Measurements from ENCODE around the gene KRT26. TPM values are rescaled to one million over a fixed set of nuclear protein-coding genes. Genes with fewer than 3 reads are reported as not detected.

The KRT26 gene
- total and polyA plus RNA-seq, 2 of the 8 experiments (the other 6 are each of a cell fraction or from before 2014, with no cell fraction given), result not detected

DNA sequence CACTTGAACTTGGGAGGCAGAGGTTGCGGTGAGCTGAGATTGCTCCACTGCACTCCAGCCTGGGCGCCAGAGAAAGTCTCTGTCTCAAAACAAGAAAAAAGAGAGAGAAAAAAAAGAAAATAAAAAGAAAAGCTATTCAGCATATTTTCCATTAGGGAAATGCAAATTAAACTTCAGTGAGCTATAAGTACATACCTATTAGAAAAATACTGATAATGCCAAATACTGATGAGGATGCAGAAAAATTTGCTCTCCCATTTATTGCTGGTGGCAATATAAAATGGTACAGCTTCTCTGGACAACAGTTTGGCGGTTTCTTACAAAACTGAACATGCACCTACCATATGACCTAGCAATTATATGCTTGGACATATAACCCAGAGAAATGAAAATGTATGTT lies 40.6 kb upstream of the KRT26 start:
- H3K79me1 ChIP-seq (ENCODE audit: low read depth, low read length), result no peaks in the 10 kb centered on the region
- H3K9me3 ChIP-seq (ENCODE audit: insufficient read depth in 2 of 2, low read depth in 1 of 2, low read length in 1 of 2), result no peaks in the 10 kb centered on the region
- no peak overlapping the region for H3K9ac ChIP-seq (replicated peaks in 1 of 4; ENCODE audit: extremely low read depth in 1 of 4, low read depth in 3 of 4, low read length in 3 of 4)
- no peak overlapping the region for H3K23ac ChIP-seq (ENCODE audit: insufficient read length)
- no peak overlapping the region for H4K5ac ChIP-seq (ENCODE audit: insufficient read length, low read depth, low read length)
- DNase-seq (ENCODE audit: low read depth in 1 of 2, low spot score in 2 of 2) (no peak), FAIRE-seq (no peak)
- H4K20me1 ChIP-seq (replicated peaks in 1 of 2; ENCODE audit: control insufficient read depth in 1 of 2, insufficient read depth in 2 of 2, low read length in 2 of 2), result no peaks in the 10 kb centered on the region
- no peak overlapping the region for H2AFZ ChIP-seq (ENCODE audit: low read length)
- no peak overlapping the region for H2AK5ac ChIP-seq (ENCODE audit: low read depth, low read length)
- no peaks in the 10 kb centered on the region for H3K23me2 ChIP-seq (ENCODE audit: low read depth, low read length)
- H2BK20ac ChIP-seq (ENCODE audit: low read length), result no peak overlapping the region
- H3K27me3 ChIP-seq (replicated peaks in 1 of 4; ENCODE audit: control insufficient read depth in 3 of 4, extremely low read depth in 1 of 4, insufficient read depth in 3 of 4, low read length in 3 of 4), result no peaks in the 10 kb centered on the region; a peak in 2 of 7 replicates
- ChIA-PET CTCF (ENCODE audit: partially characterized antibody) (interaction anchor here (0.6 to 1.3 kb wide), 3 partner anchors 9 to 89 kb away, joined by 3 to 6 read pairs (median 3); no protein-coding TSS in a partner anchor), POLR2A (ENCODE audit: partially characterized antibody) (no interaction called here)
- H3K4me3 ChIP-seq (ENCODE audit: extremely low read depth in 1 of 4, insufficient read depth in 2 of 4, low read depth in 3 of 4, low read length in 4 of 4), result no peak overlapping the region
- H2BK15ac ChIP-seq (ENCODE audit: low read length), result no peak overlapping the region
- no peak overlapping the region for H3K4me2 ChIP-seq (ENCODE audit: insufficient read depth in 1 of 2, low read depth in 2 of 2, low read length in 2 of 2)
- H3K27ac ChIP-seq (ENCODE audit: low read depth, low read length), result no peak overlapping the region
- H3K14ac ChIP-seq (ENCODE audit: insufficient read length), result no peak overlapping the region
- H3K56ac ChIP-seq (replicated peaks; ENCODE audit: insufficient read length, low read depth, low read length), result no peak overlapping the region
- H4K8ac ChIP-seq (ENCODE audit: extremely low read depth, insufficient read depth, low read length), result no peak overlapping the region
- H3K36me3 ChIP-seq (ENCODE audit: control insufficient read depth in 2 of 4, insufficient read depth in 4 of 4, low read length in 3 of 4), result peaks cover 0 to 5% (median 4%) of the 10 kb centered on the region in 4 experiments; a peak in 2 of 8 replicates
- no peaks in the 10 kb centered on the region for H3K4me1 ChIP-seq (replicated peaks in 1 of 4; ENCODE audit: control insufficient read depth in 3 of 4, insufficient read depth in 4 of 4, low read length in 3 of 4)
- no peak overlapping the region for H2BK5ac ChIP-seq (ENCODE audit: low read depth, low read length)
- no peak overlapping the region for H2BK120ac ChIP-seq (replicated peaks; ENCODE audit: low read depth, low read length)
- H3K79me2 ChIP-seq (ENCODE audit: control insufficient read depth in 1 of 2, insufficient read depth in 2 of 2, low read length in 2 of 2), result no peaks in the 10 kb centered on the region
- TF ChIP-seq TAF1 (IDR thresholded peaks at IDR 0.05; ENCODE audit: low read depth, low read length), result no peak
- no peak for TF ChIP-seq YY1 (IDR thresholded peaks at IDR 0.05; ENCODE audit: low read depth, low read length)
- TF ChIP-seq KDM5A (IDR thresholded peaks at IDR 0.05; ENCODE audit: low read length), result no peak
- no peak for TF ChIP-seq SP4 (IDR thresholded peaks at IDR 0.05; ENCODE audit: low read length)
- TF ChIP-seq TAF7 (optimal IDR thresholded peaks at IDR 0.05; ENCODE audit: borderline replicate concordance, low read depth, low read length), result no peak
- no peak for TF ChIP-seq TBP (IDR thresholded peaks at IDR 0.05; ENCODE audit: low read depth, low read length)
- TF ChIP-seq SRF (IDR thresholded peaks at IDR 0.05; ENCODE audit: low read depth, low read length), result no peak
- no peak for TF ChIP-seq SAP30 (IDR thresholded peaks at IDR 0.05; ENCODE audit: insufficient read depth, insufficient replicate concordance, low read length)
- TF ChIP-seq TEAD4 (IDR thresholded peaks at IDR 0.05; ENCODE audit: low read depth, low read length), result no peak
- TF ChIP-seq CBX5 (IDR thresholded peaks at IDR 0.05; ENCODE audit: low read depth, low read length), result no peak
- no peak for TF ChIP-seq CHD2 (IDR thresholded peaks at IDR 0.05; ENCODE audit: low read length)
- TF ChIP-seq JUN (IDR thresholded peaks at IDR 0.05; ENCODE audit: low read depth, low read length), result no peak
- no peak overlapping the region for H4K91ac ChIP-seq (replicated peaks; ENCODE audit: insufficient read length, low read length)
- no peak overlapping the region for H3K18ac ChIP-seq (ENCODE audit: extremely low read depth, low read length)
- WGBS, 2 experiments (ENCODE audit: extremely low coverage in 1 of 2, insufficient coverage in 1 of 2, insufficient read length in 1 of 2, insufficient replicate concordance in 2 of 2, low coverage in 1 of 2, low lambda C conversion rate in 2 of 2, missing lambda C conversion rate in 1 of 2), result 83% methylated on average over 3 of the region's 3 CpGs; no CpG with 5 or more reads in 1 of the 2 experiments
- H2BK12ac ChIP-seq (ENCODE audit: low read depth, low read length), result no peak overlapping the region
- no peak overlapping the region for H3K4ac ChIP-seq (replicated peaks; ENCODE audit: insufficient read length, low read depth, low read length)
